ENCODE data around the gene OSR1.

GRCh38 chr2:19369341-19369955, 11.0 kb upstream of the OSR1 start:
- TF ChIP-seq CTCF (IDR thresholded peaks at IDR 0.05 in 4 of 5, conservative IDR thresholded peaks at IDR 0.05 in 1 of 5) (no peak), POLR2A (IDR thresholded peaks at IDR 0.05) (no peak)

Data from gastrocnemius medialis (tissue), 4 donors.